ENCODE results near the gene LTBR.
"Not testable (repeated sequence)": the region's sequence is repeated elsewhere in the genome, so short reads cannot be mapped to it uniquely, and the experiment has no call there.

LTBR gene

DNA sequence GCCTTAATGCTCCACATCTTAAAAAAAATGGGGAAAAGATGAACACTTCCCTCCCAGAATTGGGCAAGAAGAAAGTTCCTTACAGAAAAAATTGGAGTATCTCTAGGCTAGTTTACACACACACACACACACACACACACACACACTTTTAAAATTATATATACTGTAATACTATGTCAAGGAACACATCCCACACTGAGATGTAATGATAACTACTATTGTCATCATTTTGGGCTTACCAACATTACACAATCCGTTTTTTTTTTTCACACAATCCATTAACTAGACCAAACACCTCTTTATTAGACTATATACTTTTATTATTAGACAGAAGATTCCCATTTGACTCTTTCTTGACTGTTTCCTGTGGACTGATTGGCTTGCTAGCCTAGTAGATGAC lies 2.5 kb downstream of the LTBR start:
- DNase-seq: no peak

- no peak for DNase-seq
Measured at GRCh38 chr12:6387541-6387940, 3.6 kb downstream of the LTBR start.

DNA sequence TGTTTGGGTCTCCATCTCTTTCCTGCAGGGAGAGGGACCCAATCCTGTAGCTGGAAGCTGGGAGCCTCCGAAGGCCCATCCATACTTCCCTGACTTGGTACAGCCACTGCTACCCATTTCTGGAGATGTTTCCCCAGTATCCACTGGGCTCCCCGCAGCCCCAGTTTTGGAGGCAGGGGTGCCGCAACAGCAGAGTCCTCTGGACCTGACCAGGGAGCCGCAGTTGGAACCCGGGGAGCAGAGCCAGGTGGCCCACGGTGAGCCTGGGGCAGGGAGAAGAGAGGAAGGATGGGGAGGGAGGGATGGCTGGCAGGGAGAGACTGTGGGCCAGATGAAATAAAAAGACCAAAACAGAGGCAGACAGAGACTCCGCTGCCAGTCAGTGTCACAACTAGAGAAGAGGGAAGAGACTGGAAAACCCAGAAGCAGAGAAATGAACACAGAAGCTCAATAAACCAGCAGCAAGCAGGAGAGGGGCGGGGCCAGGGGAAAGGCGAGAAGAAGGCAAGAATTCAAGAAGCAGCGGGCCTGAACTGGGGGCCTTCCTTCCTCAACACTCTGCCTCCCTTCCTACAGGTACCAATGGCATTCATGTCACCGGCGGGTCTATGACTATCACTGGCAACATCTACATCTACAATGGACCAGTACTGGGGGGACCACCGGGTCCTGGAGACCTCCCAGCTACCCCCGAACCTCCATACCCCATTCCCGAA lies 6.3 kb downstream of the LTBR start:
- DNase-seq: no peak

DNA sequence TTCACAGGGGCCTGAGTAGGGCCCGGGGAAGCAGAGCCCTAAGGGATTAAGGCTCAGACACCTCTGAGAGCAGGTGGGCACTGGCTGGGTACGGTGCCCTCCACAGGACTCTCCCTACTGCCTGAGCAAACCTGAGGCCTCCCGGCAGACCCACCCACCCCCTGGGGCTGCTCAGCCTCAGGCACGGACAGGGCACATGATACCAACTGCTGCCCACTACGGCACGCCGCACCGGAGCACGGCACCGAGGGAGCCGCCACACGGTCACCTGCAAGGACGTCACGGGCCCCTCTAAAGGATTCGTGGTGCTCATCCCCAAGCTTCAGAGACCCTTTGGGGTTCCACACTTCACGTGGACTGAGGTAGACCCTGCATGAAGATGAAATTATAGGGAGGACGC lies 7.1 kb downstream of the LTBR start:
- no peak for DNase-seq

DNA sequence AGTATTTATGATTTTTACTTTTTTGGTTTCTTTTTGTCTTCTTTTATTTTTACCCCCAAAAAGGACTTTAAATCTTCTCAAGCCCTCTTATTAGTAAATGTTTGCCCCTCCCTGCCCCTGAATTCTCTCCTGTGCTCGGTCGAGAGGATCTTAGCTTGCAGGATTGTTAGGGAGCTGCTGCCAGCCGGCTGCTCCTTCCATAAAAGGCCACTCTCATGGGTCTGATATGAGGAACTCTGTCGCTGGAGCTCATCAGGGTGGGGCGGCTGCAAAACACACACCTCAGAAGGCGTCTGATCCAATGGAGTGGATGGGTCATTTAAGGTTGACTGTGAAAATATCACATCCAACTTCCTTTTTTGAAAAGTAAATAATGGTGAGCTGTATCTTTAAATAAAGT lies 8.5 kb downstream of the LTBR start:
- DNase-seq: peak in 1 of 2 experiments; percentile 27

DNA sequence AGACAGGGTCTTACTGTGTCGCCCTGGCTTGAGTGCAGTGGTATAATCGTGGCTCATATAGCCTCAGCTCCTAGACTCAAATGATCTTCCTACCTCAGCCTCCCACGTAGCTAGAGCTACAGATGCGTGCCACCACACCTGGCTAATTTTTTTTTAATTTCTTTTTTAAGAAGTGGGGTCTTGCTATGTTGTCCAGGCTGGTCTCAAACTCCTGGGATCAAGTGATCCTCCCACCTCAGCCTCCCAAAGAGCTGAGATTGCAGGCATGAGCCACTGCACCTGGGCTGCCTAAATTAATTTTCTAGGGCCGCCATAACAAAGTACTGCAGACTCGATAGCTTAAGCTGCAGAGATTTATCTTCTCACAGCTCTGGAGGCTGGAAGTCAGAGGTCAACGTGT lies 9.1 kb downstream of the LTBR start:
- no peak for DNase-seq

- DNase-seq: no peak
Measured at GRCh38 chr12:6394398-6394797, 10.4 kb downstream of the LTBR start.

DNA sequence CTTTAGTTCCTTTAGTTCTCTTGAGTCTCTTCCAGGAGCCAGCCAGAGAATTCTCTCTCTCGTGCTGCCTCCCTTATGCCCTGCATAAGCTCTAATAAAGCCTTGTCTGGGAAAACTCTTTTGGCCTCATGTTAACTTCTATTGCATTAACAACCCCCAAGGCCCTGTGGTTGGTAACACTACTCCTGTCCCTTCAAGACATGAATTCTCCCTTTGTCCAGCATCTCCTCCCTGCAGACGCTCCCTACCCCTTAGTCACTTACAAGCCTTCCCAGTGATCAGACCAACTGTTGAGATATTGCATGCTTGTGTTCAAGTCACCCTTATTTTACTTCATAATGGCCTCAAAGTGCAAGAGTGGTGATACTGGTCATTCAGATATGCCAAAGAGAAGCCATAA lies 12.1 kb downstream of the LTBR start:
- no peak for DNase-seq

- no peak for DNase-seq
Measured at GRCh38 chr12:6399884-6400644, 16.1 kb downstream of the LTBR start.

- DNase-seq: no peak
Measured at GRCh38 chr12:6404390-6404789, 20.4 kb downstream of the LTBR start.

- DNase-seq: no peak
Measured at GRCh38 chr12:6405963-6406362, 22.0 kb downstream of the LTBR start.

GRCh38 chr12:6407236-6407954 lies 23.4 kb downstream of the LTBR start:
- no peak for DNase-seq

DNA sequence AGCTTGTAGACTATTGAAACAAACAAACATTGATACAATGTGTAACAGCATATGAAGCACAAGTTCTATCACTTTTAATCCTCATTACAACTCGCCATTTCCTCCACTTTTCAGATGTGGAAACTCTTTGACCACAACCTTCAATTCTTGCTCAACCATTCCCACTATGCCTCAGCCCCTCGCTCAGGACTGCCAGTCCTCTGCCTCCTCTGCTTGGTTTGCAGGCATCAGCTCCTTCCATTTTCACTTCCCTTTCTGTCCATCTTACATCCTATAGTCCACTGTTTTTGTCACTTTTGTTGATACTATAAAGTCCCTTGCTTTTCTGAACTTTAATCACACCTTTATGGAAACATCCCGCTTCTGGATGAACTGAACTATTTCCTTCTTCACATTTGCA lies 32.6 kb downstream of the LTBR start:
- DNase-seq: no peak

DNA sequence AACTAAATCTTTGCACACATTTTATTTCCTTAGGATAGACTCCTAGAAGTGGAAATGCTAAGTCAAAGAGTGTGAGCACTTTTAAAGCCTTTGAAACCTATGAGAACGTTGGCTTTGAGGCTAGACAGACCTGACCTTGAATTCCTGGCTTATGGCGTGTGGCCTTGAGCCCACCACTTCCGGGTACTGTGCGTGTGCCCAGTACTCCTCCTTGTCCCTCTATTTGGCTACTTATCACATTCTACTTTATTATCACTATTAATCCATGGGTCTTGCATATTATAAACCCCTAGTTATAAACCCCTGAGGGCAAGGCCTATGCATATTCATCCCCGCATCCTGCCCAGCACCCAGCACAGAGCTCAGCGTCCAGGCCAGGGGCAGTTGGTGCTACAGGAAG lies 34.8 kb downstream of the LTBR start:
- DNase-seq: no peak

DNA sequence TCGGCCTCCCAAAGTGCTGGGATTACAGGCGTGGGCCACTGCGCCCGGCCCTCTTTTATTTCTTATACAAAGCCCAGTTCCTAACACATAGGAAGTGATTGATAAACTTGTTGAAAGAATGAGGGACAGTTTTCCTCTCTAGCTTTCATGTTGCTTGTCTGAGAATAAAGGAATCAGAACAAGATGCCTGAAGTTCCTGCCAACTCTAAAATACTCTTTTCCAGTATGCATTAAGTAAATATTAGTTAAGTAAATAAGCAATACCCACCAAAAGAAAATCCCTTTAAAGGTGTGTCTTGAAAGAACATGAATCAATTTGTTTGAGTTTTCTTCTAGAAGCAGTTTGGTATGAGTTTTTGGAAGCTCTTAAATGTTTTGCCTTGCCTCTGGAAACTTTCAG lies 36.4 kb downstream of the LTBR start:
- no peak for DNase-seq

DNA sequence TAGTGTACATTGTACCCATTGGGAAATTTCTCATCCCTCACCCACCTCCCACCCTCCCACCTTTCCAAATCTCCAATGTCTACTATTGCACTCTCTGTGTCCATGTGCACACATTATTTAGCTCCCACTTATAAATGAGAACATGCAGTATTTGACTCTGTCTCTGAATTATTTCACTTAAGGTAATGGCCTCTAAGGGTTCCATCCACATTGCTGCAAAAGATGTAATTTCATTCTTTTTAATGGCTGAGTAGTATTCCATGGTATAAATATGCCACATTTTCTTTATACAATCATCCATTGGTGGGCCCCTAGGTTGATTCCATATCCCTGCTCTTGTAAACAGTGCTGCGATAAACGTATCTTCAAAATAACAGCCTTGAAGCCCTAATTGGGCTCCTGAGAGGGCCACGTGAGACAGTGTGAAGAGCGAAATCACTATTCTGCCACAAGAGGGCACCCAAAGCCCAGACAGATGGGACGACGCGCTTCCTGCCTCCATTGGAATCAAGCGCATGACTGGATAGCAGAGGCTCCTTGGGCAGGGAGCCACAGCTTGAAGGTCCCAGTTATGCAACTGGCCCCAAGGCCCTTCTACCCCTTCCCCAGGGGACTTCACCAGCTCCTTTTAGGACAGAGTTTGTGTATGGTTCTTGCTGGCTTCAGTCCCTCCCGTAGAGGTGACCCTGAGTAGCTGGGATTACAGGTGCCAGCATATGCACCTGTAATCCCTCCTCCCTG lies 39.5 kb downstream of the LTBR start:
- peak; percentile 58 to 72 for DNase-seq

GRCh38 chr12:6424008-6424347 lies 40.0 kb downstream of the LTBR start:
- DNase-seq: no peak

GRCh38 chr12:6424866-6425265 lies 40.9 kb downstream of the LTBR start:
- DNase-seq: no peak

- DNase-seq: no peak
Measured at GRCh38 chr12:6425590-6426531, 41.9 kb downstream of the LTBR start.

GRCh38 chr12:6426882-6427671 lies 43.1 kb downstream of the LTBR start:
- no peak for DNase-seq

- DNase-seq: not testable (repeated sequence)
Measured at GRCh38 chr12:6427796-6428195, 43.8 kb downstream of the LTBR start.

All from NCI-H187 (cell line).